ENCODE measurements around the gene RAD51AP1.

DNA sequence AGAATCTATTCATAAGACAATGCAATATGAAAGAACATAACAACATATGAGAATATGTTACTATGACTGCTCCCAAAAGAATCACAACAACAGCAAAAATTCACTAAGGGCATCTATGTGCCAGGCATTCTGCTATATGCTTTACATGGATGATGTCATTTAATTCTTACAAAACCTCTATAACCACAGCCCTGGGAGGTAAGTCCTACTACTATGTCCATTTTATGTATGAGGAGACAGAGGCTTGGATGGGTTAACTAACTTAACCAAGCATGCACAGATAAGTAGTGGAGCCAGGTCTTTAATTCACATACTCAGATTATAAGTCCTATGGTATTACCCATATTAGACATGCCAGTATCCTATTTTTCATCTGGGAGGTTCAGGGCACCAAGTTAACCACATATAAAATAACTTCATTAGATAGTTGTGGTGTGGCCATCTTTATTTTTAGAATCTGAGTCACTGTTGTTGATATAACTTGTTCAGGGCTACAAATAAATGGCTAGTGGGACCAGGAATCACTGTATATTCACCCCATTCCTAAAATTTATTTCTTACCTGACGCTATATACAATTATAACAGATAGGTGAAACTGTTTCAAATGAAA, 33.2 kb upstream of the RAD51AP1 start:
- TF ChIP-seq, protein P1, sequence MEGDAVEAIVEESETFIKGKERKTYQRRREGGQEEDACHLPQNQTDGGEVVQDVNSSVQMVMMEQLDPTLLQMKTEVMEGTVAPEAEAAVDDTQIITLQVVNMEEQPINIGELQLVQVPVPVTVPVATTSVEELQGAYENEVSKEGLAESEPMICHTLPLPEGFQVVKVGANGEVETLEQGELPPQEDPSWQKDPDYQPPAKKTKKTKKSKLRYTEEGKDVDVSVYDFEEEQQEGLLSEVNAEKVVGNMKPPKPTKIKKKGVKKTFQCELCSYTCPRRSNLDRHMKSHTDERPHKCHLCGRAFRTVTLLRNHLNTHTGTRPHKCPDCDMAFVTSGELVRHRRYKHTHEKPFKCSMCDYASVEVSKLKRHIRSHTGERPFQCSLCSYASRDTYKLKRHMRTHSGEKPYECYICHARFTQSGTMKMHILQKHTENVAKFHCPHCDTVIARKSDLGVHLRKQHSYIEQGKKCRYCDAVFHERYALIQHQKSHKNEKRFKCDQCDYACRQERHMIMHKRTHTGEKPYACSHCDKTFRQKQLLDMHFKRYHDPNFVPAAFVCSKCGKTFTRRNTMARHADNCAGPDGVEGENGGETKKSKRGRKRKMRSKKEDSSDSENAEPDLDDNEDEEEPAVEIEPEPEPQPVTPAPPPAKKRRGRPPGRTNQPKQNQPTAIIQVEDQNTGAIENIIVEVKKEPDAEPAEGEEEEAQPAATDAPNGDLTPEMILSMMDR (IDR thresholded peaks at IDR 0.05): no peak
- TF ChIP-seq POLR2A (IDR thresholded peaks at IDR 0.05): no peak
